Measurements from ENCODE around the gene ZSCAN18. TPM values are rescaled to one million over a fixed set of nuclear protein-coding genes. Genes with fewer than 3 reads are reported as not detected.

Gene ZSCAN18
- total and polyA plus RNA-seq, 2 of the 13 experiments (the other 11 are each of a cell fraction or from before 2014, with no cell fraction given), result not detected

DNA sequence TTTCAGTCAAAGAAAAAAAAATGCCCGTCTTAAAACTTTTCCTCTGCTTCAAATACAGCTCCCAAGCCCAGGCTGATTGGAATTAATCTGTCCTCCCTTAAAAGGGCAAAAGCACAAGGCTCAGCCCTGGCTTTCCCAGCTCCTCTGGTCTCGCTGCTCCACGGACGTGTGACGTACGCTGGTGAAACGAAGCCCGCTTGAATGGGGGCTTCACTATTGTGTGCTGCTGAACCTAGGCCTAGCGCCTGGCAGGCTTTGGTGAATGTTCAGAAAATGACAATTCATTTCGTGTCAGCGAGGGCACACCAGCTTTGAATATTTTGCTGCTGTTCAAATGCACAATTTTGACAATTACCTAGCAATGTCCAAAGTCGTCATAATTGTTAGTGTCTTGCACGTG, 39.6 kb downstream of the ZSCAN18 start (continued):
- TF ChIP-seq ZNF747 (CRISPR knock-in tag; IDR thresholded peaks at IDR 0.05; ENCODE audit: borderline replicate concordance), result no peak
- no peak for TF ChIP-seq KLF11 (CRISPR knock-in tag; IDR thresholded peaks at IDR 0.05)
- TF ChIP-seq JUN (CRISPR knock-in tag; IDR thresholded peaks at IDR 0.05), result no peak
- no peak for TF ChIP-seq MYC (CRISPR knock-in tag; IDR thresholded peaks at IDR 0.05; ENCODE audit: borderline replicate concordance)
- TF ChIP-seq, protein P1, sequence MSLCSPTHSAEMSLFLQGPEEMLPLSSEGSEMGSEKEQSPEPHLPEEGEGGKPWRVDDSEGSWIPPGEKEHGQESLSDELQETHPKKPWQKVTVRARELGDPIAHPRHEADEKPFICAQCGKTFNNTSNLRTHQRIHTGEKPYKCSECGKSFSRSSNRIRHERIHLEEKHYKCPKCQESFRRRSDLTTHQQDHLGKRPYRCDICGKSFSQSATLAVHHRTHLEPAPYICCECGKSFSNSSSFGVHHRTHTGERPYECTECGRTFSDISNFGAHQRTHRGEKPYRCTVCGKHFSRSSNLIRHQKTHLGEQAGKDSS (CRISPR knock-in tag; IDR thresholded peaks at IDR 0.05; ENCODE audit: borderline replicate concordance, low read depth), result no peak
- TF ChIP-seq ZBTB44 (CRISPR knock-in tag; IDR thresholded peaks at IDR 0.05), result no peak
- no peak for TF ChIP-seq ZNF724P (CRISPR knock-in tag; IDR thresholded peaks at IDR 0.05; ENCODE audit: borderline replicate concordance)
- no peak for TF ChIP-seq MEF2D (CRISPR knock-in tag; IDR thresholded peaks at IDR 0.05)

DNA sequence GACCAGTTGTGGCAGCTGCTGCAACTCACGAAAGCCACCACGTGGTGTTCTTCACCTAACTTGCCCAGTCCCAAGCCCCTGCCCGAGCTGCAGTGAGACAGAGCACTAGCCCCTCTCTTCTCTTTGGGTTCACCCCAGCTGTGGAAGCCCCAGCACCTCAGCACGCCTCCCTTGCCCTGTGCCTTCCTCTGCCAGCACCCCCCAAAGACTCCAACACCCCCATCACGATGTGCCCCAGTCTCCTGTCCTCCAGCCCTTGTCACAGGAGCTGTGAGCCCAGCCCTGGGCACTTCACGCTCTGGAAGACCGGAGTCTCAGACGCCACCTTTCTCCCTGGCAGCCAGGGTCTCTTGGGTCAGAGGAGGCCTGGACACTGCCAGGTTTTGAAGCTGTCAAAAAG, 41.2 kb downstream of the ZSCAN18 start:
- intact Hi-C loops (cut with micrococcal nuclease; ENCODE audit: unreplicated experiment), result no loop called here
- H3K4me2 ChIP-seq (ENCODE audit: low read depth, low read length), result no peak overlapping the region
- no peak overlapping the region for H3K9ac ChIP-seq (ENCODE audit: insufficient read depth, low read depth, low read length)
- no TSS peak for BruUV-seq (replicated peaks)
- ATAC-seq (no peak), DNase-seq (ENCODE audit: low spot score) (no peak), FAIRE-seq (no peak)
- no peak overlapping the region for H2AFZ ChIP-seq (ENCODE audit: low read length)
- no peaks in the 10 kb centered on the region; the same call in 1 of the 2 replicates for H3K4me1 ChIP-seq (ENCODE audit: insufficient read depth, low read length)
- H3K79me2 ChIP-seq (ENCODE audit: insufficient read depth, low read length), result no peaks in the 10 kb centered on the region
- WGBS (ENCODE audit: low lambda C conversion rate), result 26% methylated on average over 5 of the region's 8 CpGs
- H3K36me3 ChIP-seq (replicated peaks in 1 of 2; ENCODE audit: control insufficient read depth in 1 of 2, insufficient read depth in 2 of 2, low read length in 2 of 2), result no peaks in the 10 kb centered on the region
- in situ Hi-C loops (cut with HindIII; ENCODE audit: extremely low pct_ligation_motif_present, low pct_unique_long_range_greater_than_20kb), result no loop called here
- TF ChIP-seq, protein P2, sequence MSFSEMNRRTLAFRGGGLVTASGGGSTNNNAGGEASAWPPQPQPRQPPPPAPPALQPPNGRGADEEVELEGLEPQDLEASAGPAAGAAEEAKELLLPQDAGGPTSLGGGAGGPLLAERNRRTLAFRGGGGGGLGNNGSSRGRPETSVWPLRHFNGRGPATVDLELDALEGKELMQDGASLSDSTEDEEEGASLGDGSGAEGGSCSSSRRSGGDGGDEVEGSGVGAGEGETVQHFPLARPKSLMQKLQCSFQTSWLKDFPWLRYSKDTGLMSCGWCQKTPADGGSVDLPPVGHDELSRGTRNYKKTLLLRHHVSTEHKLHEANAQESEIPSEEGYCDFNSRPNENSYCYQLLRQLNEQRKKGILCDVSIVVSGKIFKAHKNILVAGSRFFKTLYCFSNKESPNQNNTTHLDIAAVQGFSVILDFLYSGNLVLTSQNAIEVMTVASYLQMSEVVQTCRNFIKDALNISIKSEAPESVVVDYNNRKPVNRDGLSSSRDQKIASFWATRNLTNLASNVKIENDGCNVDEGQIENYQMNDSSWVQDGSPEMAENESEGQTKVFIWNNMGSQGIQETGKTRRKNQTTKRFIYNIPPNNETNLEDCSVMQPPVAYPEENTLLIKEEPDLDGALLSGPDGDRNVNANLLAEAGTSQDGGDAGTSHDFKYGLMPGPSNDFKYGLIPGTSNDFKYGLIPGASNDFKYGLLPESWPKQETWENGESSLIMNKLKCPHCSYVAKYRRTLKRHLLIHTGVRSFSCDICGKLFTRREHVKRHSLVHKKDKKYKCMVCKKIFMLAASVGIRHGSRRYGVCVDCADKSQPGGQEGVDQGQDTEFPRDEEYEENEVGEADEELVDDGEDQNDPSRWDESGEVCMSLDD (CRISPR knock-in tag; IDR thresholded peaks at IDR 0.05; ENCODE audit: borderline replicate concordance), result no peak
- no peak for TF ChIP-seq KLF15 (CRISPR knock-in tag; IDR thresholded peaks at IDR 0.05; ENCODE audit: borderline replicate concordance)
- TF ChIP-seq MYC (CRISPR knock-in tag; IDR thresholded peaks at IDR 0.05; ENCODE audit: borderline replicate concordance), result no peak
- no peak for TF ChIP-seq ZSCAN21 (CRISPR knock-in tag; IDR thresholded peaks at IDR 0.05; ENCODE audit: borderline replicate concordance)
- TF ChIP-seq, protein P3, sequence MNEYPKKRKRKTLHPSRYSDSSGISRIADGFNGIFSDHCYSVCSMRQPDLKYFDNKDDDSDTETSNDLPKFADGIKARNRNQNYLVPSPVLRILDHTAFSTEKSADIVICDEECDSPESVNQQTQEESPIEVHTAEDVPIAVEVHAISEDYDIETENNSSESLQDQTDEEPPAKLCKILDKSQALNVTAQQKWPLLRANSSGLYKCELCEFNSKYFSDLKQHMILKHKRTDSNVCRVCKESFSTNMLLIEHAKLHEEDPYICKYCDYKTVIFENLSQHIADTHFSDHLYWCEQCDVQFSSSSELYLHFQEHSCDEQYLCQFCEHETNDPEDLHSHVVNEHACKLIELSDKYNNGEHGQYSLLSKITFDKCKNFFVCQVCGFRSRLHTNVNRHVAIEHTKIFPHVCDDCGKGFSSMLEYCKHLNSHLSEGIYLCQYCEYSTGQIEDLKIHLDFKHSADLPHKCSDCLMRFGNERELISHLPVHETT (CRISPR knock-in tag; conservative IDR thresholded peaks at IDR 0.05), result no peak
- TF ChIP-seq SALL1 (CRISPR knock-in tag; IDR thresholded peaks at IDR 0.05), result no peak
- TF ChIP-seq ZNF3 (CRISPR knock-in tag; IDR thresholded peaks at IDR 0.05), result no peak
- H4K20me1 ChIP-seq (ENCODE audit: insufficient read depth, low read length), result no peaks in the 10 kb centered on the region
- POLR2A ChIA-PET, result no interaction called here
- CTCF ChIA-PET (ENCODE audit: low intra/inter-chr PET ratio, low total read pairs), result no interaction called here
- H3K27me3 ChIP-seq (ENCODE audit: control insufficient read depth in 1 of 2, insufficient read depth in 2 of 2, low read length in 2 of 2), result no peaks in the 10 kb centered on the region
- no peak overlapping the region for H3K27ac ChIP-seq (ENCODE audit: extremely low read length, insufficient read depth, low read length)
- H3K4me3 ChIP-seq (replicated peaks in 1 of 3; ENCODE audit: insufficient read depth in 1 of 3, low read depth in 2 of 3, low read length in 3 of 3), result no peak overlapping the region
- peaks cover 56% of the 10 kb centered on the region for H3K9me3 ChIP-seq (ENCODE audit: low read length)
